HG02885 (cell line): ENCODE measurements around the gene KASH5.

Experiments
- ATAC-seq: cut with Tn5 transposase; IDR thresholded peaks from one replicate; pipeline ENCODE4 v1.9.1; 2021; ENCODE audit warnings: mild to moderate bottlenecking; ENCODE audit not compliant: unreplicated experiment, poor library complexity

KASH5 gene, protein sequence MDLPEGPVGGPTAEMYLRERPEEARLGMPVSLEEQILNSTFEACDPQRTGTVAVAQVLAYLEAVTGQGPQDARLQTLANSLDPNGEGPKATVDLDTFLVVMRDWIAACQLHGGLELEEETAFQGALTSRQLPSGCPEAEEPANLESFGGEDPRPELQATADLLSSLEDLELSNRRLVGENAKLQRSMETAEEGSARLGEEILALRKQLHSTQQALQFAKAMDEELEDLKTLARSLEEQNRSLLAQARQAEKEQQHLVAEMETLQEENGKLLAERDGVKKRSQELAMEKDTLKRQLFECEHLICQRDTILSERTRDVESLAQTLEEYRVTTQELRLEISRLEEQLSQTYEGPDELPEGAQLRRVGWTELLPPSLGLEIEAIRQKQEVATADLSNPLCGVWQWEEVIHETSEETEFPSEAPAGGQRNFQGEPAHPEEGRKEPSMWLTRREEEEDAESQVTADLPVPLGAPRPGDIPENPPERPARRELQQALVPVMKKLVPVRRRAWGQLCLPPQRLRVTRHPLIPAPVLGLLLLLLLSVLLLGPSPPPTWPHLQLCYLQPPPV

DNA sequence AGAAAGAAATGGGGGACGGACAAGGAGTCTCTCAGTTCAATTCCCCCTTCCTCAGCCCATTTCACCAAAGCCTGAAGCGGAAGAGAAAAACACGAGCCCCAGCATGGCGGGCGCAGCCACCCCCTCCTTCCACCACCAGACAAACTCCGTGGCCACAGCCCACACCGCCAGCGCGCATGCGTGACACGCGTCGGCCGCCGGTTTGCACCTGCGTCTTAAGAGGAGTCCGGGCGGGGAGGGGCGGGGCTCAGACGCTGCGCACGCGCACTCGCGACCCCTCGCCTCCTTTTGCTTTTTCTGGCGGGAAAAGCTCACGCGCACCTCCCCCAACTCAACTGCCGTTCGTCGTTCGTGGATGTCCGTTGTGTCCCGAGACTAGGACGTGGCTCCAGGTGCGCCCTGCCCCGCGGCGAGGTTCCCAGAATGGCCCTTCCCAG, at the start of gene KASH5:
Gene KASH5 (plus strand): TSS at position 314 of the 437 bp plus-strand sequence. CDS start 2,635 bp downstream, outside the sequence.
- no peak for ATAC-seq

DNA sequence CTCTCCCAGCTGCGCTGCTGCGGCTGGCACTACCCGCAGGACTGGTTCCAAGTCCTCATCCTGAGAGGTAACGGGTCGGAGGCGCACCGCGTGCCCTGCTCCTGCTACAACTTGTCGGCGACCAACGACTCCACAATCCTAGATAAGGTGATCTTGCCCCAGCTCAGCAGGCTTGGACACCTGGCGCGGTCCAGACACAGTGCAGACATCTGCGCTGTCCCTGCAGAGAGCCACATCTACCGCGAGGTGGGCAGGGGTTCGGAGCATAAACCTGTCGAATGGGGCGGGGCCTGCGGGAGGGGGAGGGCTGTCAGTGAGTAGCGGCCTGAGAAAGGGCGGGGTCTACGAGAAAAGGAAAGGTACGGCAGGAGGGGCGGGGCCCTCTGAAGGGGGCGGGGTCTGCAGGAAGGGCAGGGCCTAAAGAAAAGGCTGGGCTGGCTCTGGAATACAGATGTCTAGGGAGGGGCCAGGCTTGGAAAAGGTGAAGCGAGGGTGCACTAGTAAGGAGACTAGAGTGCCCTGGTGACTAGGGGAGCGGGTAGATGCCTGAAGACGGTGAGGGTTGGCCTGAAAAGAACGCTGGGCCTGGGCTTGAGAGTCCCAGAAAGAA, 49.3 kb upstream of the KASH5 start:
- no peak for ATAC-seq

DNA sequence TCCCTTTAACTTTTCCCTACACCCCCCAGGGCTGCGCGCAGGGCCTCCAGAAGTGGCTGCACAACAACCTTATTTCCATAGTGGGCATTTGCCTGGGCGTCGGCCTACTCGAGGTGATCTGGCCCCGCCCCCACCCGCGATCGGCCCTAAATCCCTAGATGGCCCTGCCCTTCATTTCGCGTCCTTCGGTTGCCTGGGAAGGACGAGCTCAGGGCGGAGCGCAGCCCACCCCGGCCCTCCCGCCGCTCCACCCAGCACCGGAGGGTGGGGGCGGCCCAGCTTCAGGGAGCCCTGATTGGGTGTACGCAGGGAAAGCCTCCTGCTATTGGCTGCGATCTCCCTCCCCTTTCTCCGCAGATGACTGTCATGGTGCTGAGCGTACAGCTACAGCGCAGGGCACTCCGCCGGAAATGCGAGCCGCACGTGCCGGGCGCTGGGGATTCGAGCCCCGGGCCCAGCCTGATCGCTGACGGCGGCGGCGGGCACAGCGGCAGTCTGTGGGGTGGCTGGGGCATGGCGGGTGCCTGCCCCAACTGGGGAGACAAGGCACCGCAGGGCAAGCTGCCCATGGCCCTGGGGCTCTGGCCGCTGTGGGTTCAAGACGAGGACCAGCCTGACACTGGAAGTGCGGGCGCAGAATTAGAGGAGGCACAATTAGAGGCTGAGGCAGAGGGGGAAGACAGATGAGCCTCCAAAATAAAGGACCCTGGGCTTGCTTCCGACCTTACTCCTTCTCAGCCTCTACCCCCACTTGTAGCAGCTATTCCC, 48.6 kb upstream of the KASH5 start:
- no peak for ATAC-seq

DNA sequence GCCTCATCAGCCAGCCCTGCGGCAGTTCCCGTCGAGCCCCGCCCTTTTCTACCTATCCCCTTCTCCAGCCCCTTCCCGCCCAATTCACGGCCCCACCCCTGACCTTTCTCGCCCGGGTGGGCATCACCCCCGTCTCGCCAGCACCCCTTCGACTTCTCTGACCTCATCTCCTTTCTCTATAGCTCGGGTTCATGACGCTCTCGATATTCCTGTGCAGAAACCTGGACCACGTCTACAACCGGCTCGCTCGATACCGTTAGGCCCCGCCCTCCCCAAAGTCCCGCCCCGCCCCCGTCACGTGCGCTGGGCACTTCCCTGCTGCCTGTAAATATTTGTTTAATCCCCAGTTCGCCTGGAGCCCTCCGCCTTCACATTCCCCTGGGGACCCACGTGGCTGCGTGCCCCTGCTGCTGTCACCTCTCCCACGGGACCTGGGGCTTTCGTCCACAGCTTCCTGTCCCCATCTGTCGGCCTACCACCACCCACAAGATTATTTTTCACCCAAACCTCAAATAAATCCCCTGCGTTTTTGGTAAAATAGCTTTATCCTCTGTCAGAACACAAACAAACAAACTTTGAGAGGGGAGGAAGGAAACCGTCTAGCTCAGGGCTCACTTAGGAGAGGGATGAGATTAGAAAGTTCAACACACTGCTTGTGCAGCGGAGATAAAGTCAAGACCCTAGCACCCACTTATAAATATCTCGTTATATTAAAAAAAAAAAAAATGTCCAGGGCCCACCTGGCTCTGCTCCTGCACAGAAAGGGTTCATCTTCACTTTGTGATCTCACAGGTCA, 47.8 kb upstream of the KASH5 start:
- ATAC-seq = peak; percentile 67

DNA sequence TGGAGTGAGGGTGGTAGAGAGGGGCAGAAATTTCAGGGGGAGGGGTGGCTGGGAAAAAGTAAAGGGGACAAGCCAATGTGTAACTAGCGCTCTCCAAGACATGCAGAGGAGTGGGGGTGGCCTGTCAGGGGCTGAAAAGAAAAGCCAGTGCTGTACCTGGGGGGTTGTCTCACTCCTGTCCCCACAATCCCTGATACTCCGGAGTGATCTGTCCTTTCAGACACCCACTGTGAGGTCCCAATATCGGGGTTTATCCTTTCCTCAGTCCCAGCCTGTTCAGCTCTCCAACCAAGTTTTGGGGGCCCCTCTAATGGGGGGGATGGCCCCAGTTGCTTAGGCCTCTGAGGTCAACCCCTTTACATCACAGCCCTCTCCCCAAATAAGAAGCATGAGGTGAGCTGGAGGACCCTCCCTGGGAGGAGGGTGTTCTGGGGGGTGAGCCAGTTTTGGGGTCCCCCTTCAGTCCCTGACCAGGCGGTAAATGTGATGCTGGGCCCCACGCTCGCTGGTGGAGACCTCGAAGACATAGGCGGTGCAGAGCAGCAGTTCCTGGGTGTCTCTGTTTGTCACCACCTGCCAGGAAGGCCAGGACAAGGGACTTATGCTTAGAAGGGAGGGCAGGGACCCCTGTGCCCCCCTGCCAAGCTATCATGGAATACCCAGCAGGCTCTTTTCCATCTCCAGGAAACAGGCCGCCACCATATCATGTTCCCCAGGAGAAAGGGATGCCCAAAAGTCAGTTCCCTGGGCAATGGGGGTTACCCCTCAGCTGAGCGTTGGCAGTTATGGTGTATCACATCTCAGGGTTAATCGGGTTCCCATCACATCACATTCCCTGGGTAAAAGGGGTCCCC, 47.0 kb upstream of the KASH5 start:
- no peak for ATAC-seq

DNA sequence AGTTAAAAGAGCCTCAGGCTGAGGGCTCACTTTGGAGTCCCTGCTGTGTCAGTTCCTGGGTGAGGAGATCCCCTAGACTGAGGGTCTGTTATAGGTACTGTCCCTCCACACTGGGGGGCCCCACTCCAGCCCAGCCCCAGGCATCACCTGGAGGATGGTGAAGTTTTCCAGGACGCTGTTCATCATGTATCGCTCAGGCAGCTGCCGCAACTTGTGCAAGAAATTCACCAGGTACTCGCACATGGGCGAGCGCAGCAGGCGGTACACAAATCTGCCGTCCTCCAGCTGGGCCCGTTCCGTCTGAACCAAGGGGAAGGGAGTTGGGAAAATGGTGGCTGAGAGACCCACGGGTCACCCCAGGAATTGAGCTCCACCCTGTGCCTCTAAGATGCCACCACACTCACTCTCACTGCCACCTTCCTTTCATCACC, 45.7 kb upstream of the KASH5 start:
- no peak for ATAC-seq

DNA sequence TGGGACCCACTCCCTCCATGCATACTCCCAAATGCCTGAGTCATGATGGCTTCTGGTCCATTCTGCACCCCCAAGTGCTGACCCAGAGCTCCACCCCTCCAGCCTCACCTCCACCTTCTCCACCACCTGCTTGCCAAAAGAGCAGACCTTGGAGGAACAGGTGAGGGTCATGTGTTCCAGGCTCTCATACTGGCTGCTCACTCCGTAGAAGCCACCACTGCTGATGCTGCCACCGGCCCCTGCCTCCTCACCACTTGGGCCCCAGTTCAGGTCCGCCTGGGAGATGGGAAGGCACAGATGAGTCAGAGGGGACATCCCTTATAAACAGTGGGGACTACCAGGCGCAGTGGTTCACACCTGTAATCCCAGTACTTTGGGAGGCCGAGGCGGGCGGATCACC, 44.9 kb upstream of the KASH5 start:
- no peak for ATAC-seq

DNA sequence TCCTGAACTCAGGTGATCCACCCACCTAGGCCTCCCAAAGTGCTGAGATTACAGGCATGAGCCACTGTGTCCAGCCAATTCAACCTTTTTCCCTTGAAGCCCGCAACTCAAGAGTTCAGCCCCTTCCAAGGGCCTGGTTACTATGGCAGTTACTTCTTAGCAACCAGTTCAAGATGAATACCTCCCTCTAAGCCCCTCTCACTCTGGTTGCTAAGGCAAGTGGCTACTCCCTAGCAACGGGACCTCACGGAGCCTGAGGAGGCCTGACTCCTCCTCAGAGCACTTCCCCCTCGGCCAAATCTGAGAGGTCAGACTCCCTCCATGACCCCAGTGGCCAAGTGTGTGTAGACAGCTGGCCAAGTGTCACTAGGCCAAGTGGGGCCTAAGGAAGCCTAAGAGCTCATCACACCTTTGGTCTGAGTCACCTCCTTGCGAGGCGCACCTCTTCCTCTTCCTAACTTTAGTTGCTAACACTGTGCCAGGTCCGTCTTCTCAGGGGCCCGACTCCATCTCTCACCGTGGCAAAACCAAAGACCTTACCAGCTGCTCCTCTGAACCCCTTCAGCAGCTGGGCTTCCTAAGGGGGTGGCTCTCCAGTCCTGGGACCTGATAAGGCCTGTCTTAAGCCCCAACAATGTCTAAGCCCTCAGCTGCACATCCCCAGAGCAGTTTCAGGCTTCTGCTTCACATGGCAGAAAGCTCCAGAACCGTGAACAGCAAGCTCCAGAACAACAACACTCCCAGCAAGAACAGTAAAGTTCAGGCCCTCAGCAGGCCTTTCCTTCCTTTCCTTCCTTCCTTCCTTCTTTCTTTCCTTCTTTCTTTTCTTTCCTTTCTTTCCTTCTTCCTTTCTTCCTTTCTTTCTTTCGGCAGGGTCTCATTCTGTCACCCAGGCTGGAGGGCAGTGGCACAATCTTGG, 43.3 kb upstream of the KASH5 start:
- ATAC-seq = no peak

DNA sequence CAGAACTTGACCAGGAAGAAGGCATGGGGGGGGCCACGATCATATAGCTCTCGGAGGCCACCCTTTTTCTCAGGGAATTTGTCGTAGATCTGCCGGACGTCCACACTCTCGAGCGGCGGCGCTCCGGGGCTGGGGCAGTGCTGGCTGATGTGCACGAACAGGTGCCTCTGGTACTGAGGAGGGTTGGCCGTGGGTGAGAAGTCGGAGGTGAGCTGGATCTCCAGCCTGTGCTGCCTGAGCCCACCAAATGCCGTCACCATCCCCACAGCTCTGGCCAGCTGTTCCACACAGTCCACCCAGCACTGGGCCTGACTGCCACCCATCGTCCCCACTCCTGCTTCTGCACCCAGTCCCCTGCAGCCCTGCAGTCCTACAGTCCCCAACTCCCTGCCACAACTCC, 40.9 kb upstream of the KASH5 start:
- ATAC-seq = no peak

DNA sequence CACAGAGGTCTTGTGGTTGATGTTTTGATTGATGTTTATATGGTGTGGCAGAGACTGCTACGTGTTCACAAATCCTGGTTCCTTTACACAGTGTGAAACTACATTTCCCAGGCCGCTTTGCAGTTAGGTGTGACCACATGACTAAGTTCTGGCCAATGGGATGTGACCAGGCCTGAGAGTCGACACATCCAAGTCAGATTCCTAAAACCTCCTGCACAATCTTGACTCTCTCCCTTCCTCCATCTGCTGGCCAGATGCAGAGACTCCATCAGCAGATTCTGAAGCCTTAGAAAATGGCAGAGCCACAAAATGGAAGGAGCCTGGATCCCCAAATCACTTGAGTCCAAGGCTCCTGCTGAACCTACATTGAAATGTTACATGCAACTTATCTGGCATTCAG, 40.2 kb upstream of the KASH5 start:
- no peak for ATAC-seq

DNA sequence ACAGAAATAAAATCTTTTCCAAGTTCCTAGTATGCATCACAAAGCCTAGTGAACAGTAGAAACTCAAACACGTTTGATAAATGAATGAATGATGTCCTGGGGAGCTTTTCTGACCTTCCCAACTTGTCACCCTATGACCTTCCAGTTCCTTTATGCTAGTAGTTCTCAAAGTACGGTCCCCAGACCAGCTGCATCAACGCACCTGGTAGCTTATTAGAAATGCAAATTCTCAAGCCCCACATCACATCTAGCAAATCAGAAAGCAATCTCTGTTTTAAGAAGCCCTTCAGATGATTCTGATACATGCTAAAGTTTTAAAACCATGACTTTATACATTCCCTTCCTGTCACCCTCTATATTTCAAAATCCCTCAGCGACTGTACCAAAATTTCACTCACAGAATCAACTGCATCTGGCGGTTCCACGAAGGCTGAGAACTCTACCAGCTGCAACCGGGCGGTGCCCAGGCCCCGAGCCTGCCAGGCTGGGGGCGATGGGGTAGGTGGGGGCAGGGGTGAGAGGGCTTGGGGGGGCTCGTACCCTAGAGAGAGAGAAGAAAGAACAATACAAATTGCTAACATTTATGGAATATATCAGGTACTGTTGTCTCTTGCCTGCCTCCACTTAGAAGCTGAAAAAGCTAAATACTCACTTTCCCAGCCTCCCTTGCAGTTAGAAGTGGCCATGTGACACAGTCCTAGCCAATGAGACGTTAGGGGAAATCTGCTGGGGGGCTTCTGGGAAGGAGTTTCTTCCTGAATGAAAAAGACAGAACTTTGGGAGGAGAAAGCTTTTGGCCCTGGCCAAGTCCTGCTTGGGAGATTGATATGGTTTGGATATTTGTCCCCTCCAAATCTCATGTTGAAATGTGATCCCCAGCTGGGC, 39.5 kb upstream of the KASH5 start:
- ATAC-seq = no peak

DNA sequence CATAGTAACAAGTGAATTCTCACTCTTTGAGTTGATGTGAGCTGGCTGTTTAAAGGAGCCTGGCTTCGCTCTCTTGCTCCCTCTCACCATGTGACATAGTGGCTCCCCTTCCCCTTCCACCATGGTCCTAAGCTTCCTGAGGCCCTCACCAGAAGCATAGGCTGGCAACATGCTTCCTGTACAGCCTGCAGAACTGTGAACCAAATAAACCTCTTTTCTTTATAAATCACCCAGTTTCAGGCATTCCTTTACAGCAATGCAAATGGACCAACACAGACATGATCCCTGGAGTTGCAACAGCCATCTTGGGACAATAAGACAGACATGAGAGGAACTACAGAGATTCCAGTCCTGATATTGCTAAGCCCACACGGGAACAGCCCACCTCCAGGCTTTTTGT, 38.5 kb upstream of the KASH5 start:
- ATAC-seq = no peak

DNA sequence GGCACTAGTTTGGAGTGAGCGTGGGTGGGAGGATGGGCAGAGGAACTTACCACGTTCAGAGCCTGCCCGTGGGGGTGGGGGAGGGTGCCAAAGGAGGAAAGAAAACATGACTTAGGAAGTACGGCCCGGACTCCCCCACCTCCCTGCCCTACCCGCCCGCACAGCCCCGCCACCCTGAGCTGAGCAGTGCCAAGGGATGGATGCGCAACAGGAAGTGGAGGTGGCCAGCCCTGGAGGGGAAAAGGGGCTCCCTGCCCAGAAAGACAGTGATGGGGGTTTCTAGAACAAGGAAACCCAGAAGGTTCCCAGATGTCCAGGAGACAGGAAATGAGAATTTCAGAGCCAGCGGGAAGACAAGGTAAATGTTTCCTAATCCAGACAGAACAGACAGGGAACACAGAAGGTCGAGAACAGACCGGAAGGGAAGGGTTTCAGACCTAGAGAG, 32.1 kb upstream of the KASH5 start:
- ATAC-seq = no peak

DNA sequence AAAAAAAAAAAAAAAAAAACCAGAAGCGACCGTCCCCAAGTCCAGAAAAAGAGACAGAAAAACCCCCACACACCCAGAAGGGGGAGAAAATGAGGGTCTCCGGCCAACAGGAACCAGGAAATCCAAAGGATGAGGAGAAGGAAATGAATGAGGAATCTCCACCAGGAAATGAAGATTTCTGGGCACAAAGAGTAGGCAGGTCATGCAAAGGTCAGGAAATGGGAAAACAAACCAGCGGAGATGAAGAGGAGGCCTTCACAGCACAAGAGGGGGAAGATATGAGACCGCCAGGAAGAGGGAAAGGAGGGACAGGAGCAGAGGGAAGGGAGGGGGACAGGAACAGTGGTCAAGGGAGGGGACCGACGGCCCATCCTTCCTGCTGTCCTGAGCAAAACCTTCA, 31.7 kb upstream of the KASH5 start:
- ATAC-seq = no peak

DNA sequence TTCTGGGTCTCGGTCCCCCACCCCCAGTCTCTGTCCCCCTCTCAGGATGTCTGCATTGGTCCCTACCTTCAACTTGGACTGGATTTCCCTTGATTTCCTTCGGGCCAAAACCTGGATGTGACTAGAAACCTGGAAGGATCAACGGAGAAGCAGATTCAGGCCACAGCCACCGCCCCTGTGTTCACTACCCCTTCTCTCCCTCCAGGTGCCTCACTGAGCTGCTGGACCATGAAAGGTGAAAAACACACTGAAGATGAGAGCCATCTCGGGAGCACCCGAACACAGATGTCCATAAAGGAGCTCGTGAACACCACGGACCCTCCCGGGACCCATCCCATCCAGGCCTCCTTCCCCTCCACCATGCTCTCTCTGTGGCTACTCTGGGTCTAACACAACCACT, 30.9 kb upstream of the KASH5 start:
- no peak for ATAC-seq

DNA sequence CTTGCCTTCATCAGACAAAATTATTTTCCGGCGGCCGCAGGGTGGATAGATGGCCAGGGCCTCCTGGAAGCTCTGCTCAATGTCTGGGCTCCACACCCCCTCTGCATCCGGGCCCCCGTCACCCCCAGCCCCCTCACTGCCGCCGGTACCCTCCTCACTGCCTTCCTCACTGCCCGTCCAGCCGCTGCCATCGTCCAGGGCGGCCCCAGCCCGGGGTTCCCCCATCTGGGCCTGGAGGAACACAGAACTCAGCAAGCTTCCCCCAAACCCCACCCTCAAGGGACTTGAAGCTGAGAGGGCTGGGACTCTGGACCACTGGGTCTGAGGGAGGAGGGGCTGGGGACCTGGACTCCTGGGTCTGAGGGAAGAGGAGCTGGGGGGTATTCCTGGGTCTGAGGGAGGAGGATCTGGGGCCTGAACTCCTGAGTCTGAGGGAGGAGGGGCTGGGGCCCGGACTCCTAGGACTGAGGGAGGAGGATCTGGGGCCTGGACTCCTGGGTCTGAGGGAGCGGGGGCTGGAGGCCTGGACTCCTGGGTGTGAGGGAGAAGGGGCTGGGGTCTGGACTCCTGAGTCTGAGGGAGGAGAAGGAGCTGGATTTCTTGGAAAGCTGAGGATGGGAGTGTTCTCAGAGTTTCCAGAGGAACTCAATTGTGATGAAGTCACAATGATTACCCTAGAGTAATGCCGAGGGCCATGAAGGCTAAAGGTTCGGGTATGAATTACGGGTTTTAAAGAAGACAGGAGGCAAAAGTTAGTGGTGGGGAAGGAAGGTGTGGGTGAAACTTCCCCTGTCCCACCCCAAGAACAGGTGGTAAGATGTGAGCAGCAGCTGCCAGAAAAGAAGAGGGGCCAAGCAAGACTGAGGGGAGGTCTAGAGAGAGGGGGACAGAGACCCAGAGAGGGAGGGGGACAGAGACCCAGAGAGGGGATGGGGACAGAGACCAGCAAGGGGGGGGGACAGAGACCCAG, 27.9 kb upstream of the KASH5 start:
- no peak for ATAC-seq
